ENCODE data around the gene SPIN4. TPM values are rescaled to one million over a fixed set of nuclear protein-coding genes. Genes with fewer than 3 reads are reported as not detected.

The SPIN4 gene
- total RNA-seq, 1 experiment from 2014 or later, result 9.0 TPM

DNA sequence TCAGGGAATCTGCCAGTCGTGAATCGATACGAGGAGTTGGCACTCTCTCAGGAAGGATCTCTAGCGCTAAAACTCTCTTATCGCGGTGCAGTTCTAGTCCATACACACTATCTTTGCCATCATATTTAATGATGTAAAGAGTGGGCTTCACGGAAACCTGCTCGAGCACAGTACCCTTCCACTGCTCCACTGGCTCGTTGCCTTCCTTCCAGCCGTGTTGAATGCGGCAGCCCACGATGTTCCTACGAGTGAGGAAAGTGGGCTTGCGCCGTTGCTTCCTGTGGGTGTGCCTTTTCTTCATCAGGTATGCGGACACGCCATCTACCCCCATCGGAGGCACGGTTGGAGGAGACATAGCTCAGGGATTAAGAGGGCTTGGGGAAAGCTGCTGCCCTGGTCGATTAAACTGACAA, 661 bp downstream of the SPIN4 start:
- peak; percentile 62 for ATAC-seq
- Histone ChIP-seq H3K9me2 (ENCODE audit: insufficient read depth) (no peaks in the 10 kb centered on the region), H3K4me2 (ENCODE audit: low read length) (peak overlapping the region; percentile 81), H3K79me2 (ENCODE audit: insufficient read depth, low read length) (peaks cover 23% of the 10 kb centered on the region), H3K4me3 (replicated peaks in 1 of 2; ENCODE audit: low read depth in 1 of 2, low read length in 2 of 2) (peak overlapping the region; percentile 57 to 66), H3K9me3 (ENCODE audit: control insufficient read depth in 1 of 2, insufficient read depth in 1 of 2, low read depth in 1 of 2, low read length in 2 of 2) (no peaks in the 10 kb centered on the region), H3K36me3 (ENCODE audit: control insufficient read depth in 1 of 2, insufficient read depth in 2 of 2, low read length in 2 of 2) (no peaks in the 10 kb centered on the region), H2AFZ (ENCODE audit: low read depth, low read length, poor library complexity, severe bottlenecking) (no peak overlapping the region), H3K27ac (ENCODE audit: low read depth, low read length) (peak overlapping the region; percentile 77), H3K27me3 (ENCODE audit: insufficient read depth, low read length) (no peaks in the 10 kb centered on the region), H4K20me1 (ENCODE audit: insufficient read depth) (no peaks in the 10 kb centered on the region), H3K9ac (ENCODE audit: low read length) (peak overlapping the region; percentile 78), H3K4me1 (ENCODE audit: control insufficient read depth in 1 of 2, insufficient read depth in 2 of 2, low read length in 2 of 2) (peaks cover 5 to 6% of the 10 kb centered on the region in 2 experiments)
- ChIA-PET POLR2A (no interaction called here), RAD21 (ENCODE audit: low non-redundant PET in 1 of 2, low total read pairs in 2 of 2, uncharacterized antibody in 2 of 2, unreplicated experiment in 2 of 2) (no interaction called here), CTCF (no interaction called here)
- intact Hi-C loops (cut with micrococcal nuclease), result no loop called here
- no peak for DNase-seq (ENCODE audit: low read depth, low spot score)
- TF ChIP-seq, protein P1, sequence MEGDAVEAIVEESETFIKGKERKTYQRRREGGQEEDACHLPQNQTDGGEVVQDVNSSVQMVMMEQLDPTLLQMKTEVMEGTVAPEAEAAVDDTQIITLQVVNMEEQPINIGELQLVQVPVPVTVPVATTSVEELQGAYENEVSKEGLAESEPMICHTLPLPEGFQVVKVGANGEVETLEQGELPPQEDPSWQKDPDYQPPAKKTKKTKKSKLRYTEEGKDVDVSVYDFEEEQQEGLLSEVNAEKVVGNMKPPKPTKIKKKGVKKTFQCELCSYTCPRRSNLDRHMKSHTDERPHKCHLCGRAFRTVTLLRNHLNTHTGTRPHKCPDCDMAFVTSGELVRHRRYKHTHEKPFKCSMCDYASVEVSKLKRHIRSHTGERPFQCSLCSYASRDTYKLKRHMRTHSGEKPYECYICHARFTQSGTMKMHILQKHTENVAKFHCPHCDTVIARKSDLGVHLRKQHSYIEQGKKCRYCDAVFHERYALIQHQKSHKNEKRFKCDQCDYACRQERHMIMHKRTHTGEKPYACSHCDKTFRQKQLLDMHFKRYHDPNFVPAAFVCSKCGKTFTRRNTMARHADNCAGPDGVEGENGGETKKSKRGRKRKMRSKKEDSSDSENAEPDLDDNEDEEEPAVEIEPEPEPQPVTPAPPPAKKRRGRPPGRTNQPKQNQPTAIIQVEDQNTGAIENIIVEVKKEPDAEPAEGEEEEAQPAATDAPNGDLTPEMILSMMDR (IDR thresholded peaks at IDR 0.05 in 2 of 3, conservative IDR thresholded peaks at IDR 0.05 in 1 of 3; ENCODE audit: borderline replicate concordance in 1 of 3, insufficient read depth in 1 of 3, low read depth in 2 of 3, low read length in 2 of 3), result no peak
- no peak for TF ChIP-seq YY1 (IDR thresholded peaks at IDR 0.05; ENCODE audit: extremely low read depth, insufficient replicate concordance, low read depth, low read length)
- TF ChIP-seq, protein P2, sequence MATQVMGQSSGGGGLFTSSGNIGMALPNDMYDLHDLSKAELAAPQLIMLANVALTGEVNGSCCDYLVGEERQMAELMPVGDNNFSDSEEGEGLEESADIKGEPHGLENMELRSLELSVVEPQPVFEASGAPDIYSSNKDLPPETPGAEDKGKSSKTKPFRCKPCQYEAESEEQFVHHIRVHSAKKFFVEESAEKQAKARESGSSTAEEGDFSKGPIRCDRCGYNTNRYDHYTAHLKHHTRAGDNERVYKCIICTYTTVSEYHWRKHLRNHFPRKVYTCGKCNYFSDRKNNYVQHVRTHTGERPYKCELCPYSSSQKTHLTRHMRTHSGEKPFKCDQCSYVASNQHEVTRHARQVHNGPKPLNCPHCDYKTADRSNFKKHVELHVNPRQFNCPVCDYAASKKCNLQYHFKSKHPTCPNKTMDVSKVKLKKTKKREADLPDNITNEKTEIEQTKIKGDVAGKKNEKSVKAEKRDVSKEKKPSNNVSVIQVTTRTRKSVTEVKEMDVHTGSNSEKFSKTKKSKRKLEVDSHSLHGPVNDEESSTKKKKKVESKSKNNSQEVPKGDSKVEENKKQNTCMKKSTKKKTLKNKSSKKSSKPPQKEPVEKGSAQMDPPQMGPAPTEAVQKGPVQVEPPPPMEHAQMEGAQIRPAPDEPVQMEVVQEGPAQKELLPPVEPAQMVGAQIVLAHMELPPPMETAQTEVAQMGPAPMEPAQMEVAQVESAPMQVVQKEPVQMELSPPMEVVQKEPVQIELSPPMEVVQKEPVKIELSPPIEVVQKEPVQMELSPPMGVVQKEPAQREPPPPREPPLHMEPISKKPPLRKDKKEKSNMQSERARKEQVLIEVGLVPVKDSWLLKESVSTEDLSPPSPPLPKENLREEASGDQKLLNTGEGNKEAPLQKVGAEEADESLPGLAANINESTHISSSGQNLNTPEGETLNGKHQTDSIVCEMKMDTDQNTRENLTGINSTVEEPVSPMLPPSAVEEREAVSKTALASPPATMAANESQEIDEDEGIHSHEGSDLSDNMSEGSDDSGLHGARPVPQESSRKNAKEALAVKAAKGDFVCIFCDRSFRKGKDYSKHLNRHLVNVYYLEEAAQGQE (IDR thresholded peaks at IDR 0.05; ENCODE audit: low read depth), result no peak
- no peak for TF ChIP-seq EZH2phosphoT487 (IDR thresholded peaks at IDR 0.05; ENCODE audit: borderline replicate concordance)
- no peak for TF ChIP-seq SP1 (IDR thresholded peaks at IDR 0.05; ENCODE audit: low read depth)
- TF ChIP-seq CEBPB (IDR thresholded peaks at IDR 0.05; ENCODE audit: low read depth), result no peak
- TSS peak; percentile 48 for BruUV-seq (replicated peaks)

All from HCT116 (cell line).